SK-N-MC (cell line): ENCODE measurements around the gene THYN1.

Experiments
- EZH2 ChIP-seq: fragments of 200-600 bp; sonication (generic); IDR thresholded peaks from one replicate; pipeline ENCODE4 v1.6.1; 2017; ENCODE audit warnings: antibody characterized with exemption
- POLR2AphosphoS5 ChIP-seq: IDR thresholded peaks from 2 replicates; pipeline ENCODE4 v1.6.1; 2012; ENCODE audit warnings: mild to moderate bottlenecking, low read depth, low read length, borderline replicate concordance

DNA sequence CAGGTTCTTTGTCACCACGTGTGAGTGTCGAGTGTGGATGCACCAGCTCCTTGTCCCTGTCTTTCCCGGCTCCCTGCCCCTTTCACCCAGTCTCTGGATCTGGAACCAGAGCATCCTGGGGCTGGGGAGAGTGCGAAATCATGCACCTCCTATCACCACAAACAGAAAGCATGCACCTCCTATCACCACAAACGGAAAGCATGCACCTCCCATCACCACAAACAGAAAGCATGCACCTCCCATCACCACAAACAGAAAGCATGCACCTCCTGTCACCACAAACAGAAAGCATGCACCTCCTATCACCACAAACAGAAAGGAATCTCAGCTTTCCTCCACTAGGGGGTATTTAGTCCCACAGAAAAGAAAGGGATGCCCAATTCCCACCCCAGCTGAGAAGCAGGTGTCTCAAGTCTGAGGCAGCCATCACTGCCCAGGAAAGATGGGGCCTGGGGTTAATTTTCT is 17.1 kb upstream of the THYN1 start:
- TF ChIP-seq POLR2AphosphoS5 (no peak), EZH2 (no peak)
